BLaER1 treated with 17β-estradiol and CSF1 and Interleukin-3, amounts not matched to agents 10 nM and 100 nM (cell line): ENCODE results near the gene CYB5R3.
"Not testable (repeated sequence)": the region's sequence is repeated elsewhere in the genome, so short reads cannot be mapped to it uniquely, and the experiment has no call there.

ENCODE experiments used
- H3K27ac ChIP-seq, 11 experiments: shearing (Covaris generic); formaldehyde crosslinking; 2 replicates each; pipeline ENCODE4 v1.8.1; 2022
- H3K27me3 ChIP-seq, 11 experiments: shearing (Covaris generic); formaldehyde crosslinking; 2 replicates each; pipeline ENCODE4 v1.8.1; 2022
- H3K36me3 ChIP-seq, 11 experiments: shearing (Covaris generic); formaldehyde crosslinking; 2 replicates each; pipeline ENCODE4 v1.8.1; 2022
- H3K4me1 ChIP-seq, 10 experiments: shearing (Covaris generic); formaldehyde crosslinking; 2 replicates each; pipeline ENCODE4 v1.8.1; 2022
- H3K4me2 ChIP-seq, 11 experiments: shearing (Covaris generic); formaldehyde crosslinking; 2 replicates each; pipeline ENCODE4 v1.8.1; 2022
- H3K4me3 ChIP-seq, 10 experiments: shearing (Covaris generic); formaldehyde crosslinking; 2 replicates each; pipeline ENCODE4 v1.8.1; 2022
- H3K9ac ChIP-seq, 11 experiments: shearing (Covaris generic); formaldehyde crosslinking; 2 replicates each; pipeline ENCODE4 v1.8.1; 2022
- H3K9me3 ChIP-seq, 11 experiments: shearing (Covaris generic); formaldehyde crosslinking; replicated peaks in 1 of 11; 2 replicates each; pipeline ENCODE4 v1.8.1; 2022
- H4K20me1 ChIP-seq, 11 experiments: shearing (Covaris generic); formaldehyde crosslinking; 2 replicates each; pipeline ENCODE4 v1.8.1; 2022
- Cebpa-rat ChIP-seq, 11 experiments: shearing (Covaris generic); IDR thresholded peaks; 2 replicates each; pipeline ENCODE4 v1.8.1; 2022

CYB5R3 gene

GRCh38 chr22:42682113-42682851, 33.1 kb upstream of the CYB5R3 start:
- Histone ChIP-seq H3K9me3 (peaks cover 16 to 34% (median 27%) of the 10 kb centered on the region in 11 experiments), H3K4me3 (no peak overlapping the region), H3K27ac (no peak overlapping the region), H3K9ac (no peak overlapping the region), H3K4me2 (no peak overlapping the region), H3K27me3 (no peaks in the 10 kb centered on the region), H3K36me3 (peaks cover 0 to 14% (median 4%) of the 10 kb centered on the region in 11 experiments; a peak in 3 of 22 replicates), H3K4me1 (peaks cover 23 to 44% (median 37%) of the 10 kb centered on the region in 10 experiments), H4K20me1 (no peaks in the 10 kb centered on the region)
- TF ChIP-seq Cebpa-rat (IDR thresholded peaks at IDR 0.05): no peak

- Histone ChIP-seq H3K27me3 (no peaks in the 10 kb centered on the region), H3K27ac (peak overlapping the region in 3 of 11 experiments; percentile 15 to 45 (median 45); a peak in 5 of 22 replicates), H3K4me1 (peaks cover 8 to 32% (median 24%) of the 10 kb centered on the region in 10 experiments), H3K36me3 (peaks cover 0 to 14% (median 4%) of the 10 kb centered on the region in 11 experiments; a peak in 3 of 22 replicates), H3K4me2 (peak overlapping the region in 10 of 11 experiments; percentile 1 to 87 (median 64); a peak in 17 of 22 replicates), H3K4me3 (no peak overlapping the region), H3K9ac (no peak overlapping the region), H4K20me1 (no peaks in the 10 kb centered on the region), H3K9me3 (peaks cover 16 to 35% (median 28%) of the 10 kb centered on the region in 11 experiments)
- TF ChIP-seq Cebpa-rat (IDR thresholded peaks at IDR 0.05): no peak
Measured at GRCh38 chr22:42680648-42681047, 31.5 kb upstream of the CYB5R3 start.

- peaks cover 0 to 14% (median 4%) of the 10 kb centered on the region in 11 experiments; a peak in 3 of 22 replicates for H3K36me3 ChIP-seq
- H3K4me1 ChIP-seq: peaks cover 7 to 32% (median 19%) of the 10 kb centered on the region in 10 experiments; a peak in 19 of 20 replicates
- H3K4me3 ChIP-seq: no peak overlapping the region
- H3K27me3 ChIP-seq: no peaks in the 10 kb centered on the region
- no peak overlapping the region for H3K9ac ChIP-seq
- TF ChIP-seq Cebpa-rat (IDR thresholded peaks at IDR 0.05): no peak
- peaks cover 16 to 35% (median 28%) of the 10 kb centered on the region in 11 experiments for H3K9me3 ChIP-seq
- H3K4me2 ChIP-seq: peak overlapping the region in 3 of 11 experiments; percentile 74 to 87 (median 82); a peak in 5 of 22 replicates
- peak overlapping the region in 1 of 11 experiments; percentile 45; a peak in 1 of 22 replicates for H3K27ac ChIP-seq
- no peaks in the 10 kb centered on the region for H4K20me1 ChIP-seq
Measured at GRCh38 chr22:42679691-42680090, 30.5 kb upstream of the CYB5R3 start.

GRCh38 chr22:42678894-42679293, 29.7 kb upstream of the CYB5R3 start:
- Histone ChIP-seq H4K20me1 (no peaks in the 10 kb centered on the region), H3K4me1 (peaks cover 7 to 32% (median 16%) of the 10 kb centered on the region in 10 experiments; a peak in 19 of 20 replicates), H3K27ac (no peak overlapping the region)

GRCh38 chr22:42677936-42678335, 28.7 kb upstream of the CYB5R3 start:
- H3K27ac ChIP-seq, H3K27me3 ChIP-seq, H3K4me2 ChIP-seq, H3K9ac ChIP-seq, H3K4me3 ChIP-seq, H4K20me1 ChIP-seq: not testable (repeated sequence)
- Histone ChIP-seq H3K4me1 (peaks cover 7 to 32% (median 14%) of the 10 kb centered on the region in 10 experiments; a peak in 19 of 20 replicates), H3K36me3 (peaks cover 0 to 14% (median 4%) of the 10 kb centered on the region in 11 experiments; a peak in 3 of 22 replicates), H3K9me3 (peaks cover 16 to 35% (median 28%) of the 10 kb centered on the region in 11 experiments)

More at GRCh38 chr22:42678894-42679293, 29.7 kb upstream of the CYB5R3 start:
- H3K27me3 ChIP-seq: no peaks in the 10 kb centered on the region
- TF ChIP-seq Cebpa-rat (IDR thresholded peaks at IDR 0.05): no peak
- peaks cover 0 to 14% (median 4%) of the 10 kb centered on the region in 11 experiments; a peak in 3 of 22 replicates for H3K36me3 ChIP-seq
- H3K4me3 ChIP-seq: no peak overlapping the region; a peak in 1 of 20 replicates
- H3K9ac ChIP-seq: no peak overlapping the region
- peaks cover 16 to 35% (median 28%) of the 10 kb centered on the region in 11 experiments for H3K9me3 ChIP-seq
- H3K4me2 ChIP-seq: no peak overlapping the region

- Histone ChIP-seq H3K36me3 (peaks cover 0 to 14% (median 4%) of the 10 kb centered on the region in 11 experiments; a peak in 3 of 22 replicates), H4K20me1 (no peaks in the 10 kb centered on the region), H3K27me3 (no peaks in the 10 kb centered on the region), H3K4me1 (peaks cover 16 to 33% (median 20%) of the 10 kb centered on the region in 10 experiments), H3K4me3 (no peak overlapping the region), H3K4me2 (0 out of 22 replicates have a peak overlapping the region, but pooled peaks of 1 of the 11 experiments have one; percentile 5), H3K27ac (no peak overlapping the region), H3K9me3 (peaks cover 16 to 40% (median 28%) of the 10 kb centered on the region in 11 experiments), H3K9ac (no peak overlapping the region)
- no peak for TF ChIP-seq Cebpa-rat (IDR thresholded peaks at IDR 0.05)
Measured at GRCh38 chr22:42676059-42676607, 26.9 kb upstream of the CYB5R3 start.

GRCh38 chr22:42673898-42674401, 24.8 kb upstream of the CYB5R3 start:
- no peak for TF ChIP-seq Cebpa-rat (IDR thresholded peaks at IDR 0.05)
- Histone ChIP-seq H3K4me3 (no peak overlapping the region), H3K9me3 (peaks cover 10 to 38% (median 23%) of the 10 kb centered on the region in 11 experiments), H3K9ac (no peak overlapping the region), H3K4me2 (no peak overlapping the region), H3K36me3 (peaks cover 0 to 9% (median 4%) of the 10 kb centered on the region in 11 experiments; a peak in 3 of 22 replicates), H3K27ac (no peak overlapping the region), H4K20me1 (no peaks in the 10 kb centered on the region), H3K27me3 (no peaks in the 10 kb centered on the region), H3K4me1 (peaks cover 16 to 24% (median 18%) of the 10 kb centered on the region in 10 experiments)

- H4K20me1 ChIP-seq, H3K27ac ChIP-seq, H3K36me3 ChIP-seq, H3K4me3 ChIP-seq, H3K4me2 ChIP-seq, H3K27me3 ChIP-seq, H3K9ac ChIP-seq: not testable (repeated sequence)
- peaks cover under 1 to 29% (median 14%) of the 10 kb centered on the region in 11 experiments for H3K9me3 ChIP-seq
- peaks cover 16 to 24% (median 18%) of the 10 kb centered on the region in 10 experiments for H3K4me1 ChIP-seq
Measured at GRCh38 chr22:42673071-42673470, 23.9 kb upstream of the CYB5R3 start.
